Mesothelial cell of epicardium (in vitro differentiated cells): ENCODE data around the gene GRIK5. TPM values are rescaled to one million over a fixed set of nuclear protein-coding genes. Genes with fewer than 3 reads are reported as not detected.

Source experiments
- DNase-seq, 2 experiments: peaks; one replicate each; pipeline ENCODE4 v3.0.0; 2021; ENCODE audit warnings: low spot score in 2 of 2; ENCODE audit not compliant: unreplicated experiment in 2 of 2
- H3K27ac Mint-ChIP-seq: 2 replicates; pipeline ENCODE4 v1.8.0; 2021; ENCODE audit warnings: mixed read lengths
- H3K27me3 Mint-ChIP-seq: 2 replicates; pipeline ENCODE4 v1.8.0; 2021; ENCODE audit warnings: low read depth, mixed read lengths
- H3K36me3 Mint-ChIP-seq: 2 replicates; pipeline ENCODE4 v1.8.0; 2021; ENCODE audit warnings: mixed read lengths
- H3K4me1 Mint-ChIP-seq: 2 replicates; pipeline ENCODE4 v1.8.0; 2021; ENCODE audit warnings: mixed read lengths
- H3K4me3 Mint-ChIP-seq: 2 replicates; pipeline ENCODE4 v1.8.0; 2021; ENCODE audit warnings: mild to moderate bottlenecking, moderate library complexity, mixed read lengths
- H3K9me3 Mint-ChIP-seq: 2 replicates; pipeline ENCODE4 v1.8.0; 2021; ENCODE audit warnings: mixed read lengths
- total RNA-seq: library from RNA; stranded (reverse); gene quantifications from 3 replicates; pipeline ENCODE4 v1.2.1, GENCODE V29; 2021
- TF ChIP-seq, protein P1 (sequence below): fragments of 200-600 bp; sonication (generic); IDR thresholded peaks from one replicate; pipeline ENCODE4 v1.5.0; 2021; ENCODE audit warnings: antibody characterized with exemption; ENCODE audit not compliant: unreplicated experiment

The GRIK5 gene
- total RNA-seq, 1 donor from 2014 or later = 38.3 TPM

DNA sequence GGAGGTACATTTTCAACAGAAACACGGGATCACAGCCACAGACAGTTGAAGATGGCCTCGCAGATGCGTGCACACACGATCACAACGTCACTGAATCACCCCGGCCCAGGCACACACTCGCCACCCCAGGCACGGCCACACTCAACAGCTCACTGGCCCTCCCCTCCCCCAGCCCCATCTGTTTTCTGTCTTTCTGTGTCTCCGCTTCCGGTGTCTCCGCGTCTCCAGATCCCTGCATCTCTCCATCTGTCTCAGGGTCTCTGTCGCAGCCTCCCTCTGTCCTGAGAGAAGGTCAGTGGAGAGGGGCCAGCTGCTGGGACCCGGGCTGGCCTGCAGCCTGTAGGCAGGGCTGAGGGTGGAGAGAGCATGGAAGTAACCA is 72.2 kb downstream of the GRIK5 start:
- H3K9me3 Mint-ChIP-seq = no peaks in the 10 kb centered on the region
- TF ChIP-seq, protein P1, sequence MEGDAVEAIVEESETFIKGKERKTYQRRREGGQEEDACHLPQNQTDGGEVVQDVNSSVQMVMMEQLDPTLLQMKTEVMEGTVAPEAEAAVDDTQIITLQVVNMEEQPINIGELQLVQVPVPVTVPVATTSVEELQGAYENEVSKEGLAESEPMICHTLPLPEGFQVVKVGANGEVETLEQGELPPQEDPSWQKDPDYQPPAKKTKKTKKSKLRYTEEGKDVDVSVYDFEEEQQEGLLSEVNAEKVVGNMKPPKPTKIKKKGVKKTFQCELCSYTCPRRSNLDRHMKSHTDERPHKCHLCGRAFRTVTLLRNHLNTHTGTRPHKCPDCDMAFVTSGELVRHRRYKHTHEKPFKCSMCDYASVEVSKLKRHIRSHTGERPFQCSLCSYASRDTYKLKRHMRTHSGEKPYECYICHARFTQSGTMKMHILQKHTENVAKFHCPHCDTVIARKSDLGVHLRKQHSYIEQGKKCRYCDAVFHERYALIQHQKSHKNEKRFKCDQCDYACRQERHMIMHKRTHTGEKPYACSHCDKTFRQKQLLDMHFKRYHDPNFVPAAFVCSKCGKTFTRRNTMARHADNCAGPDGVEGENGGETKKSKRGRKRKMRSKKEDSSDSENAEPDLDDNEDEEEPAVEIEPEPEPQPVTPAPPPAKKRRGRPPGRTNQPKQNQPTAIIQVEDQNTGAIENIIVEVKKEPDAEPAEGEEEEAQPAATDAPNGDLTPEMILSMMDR = no peak
- H3K4me3 Mint-ChIP-seq = no peak overlapping the region
- no peak for DNase-seq
- H3K4me1 Mint-ChIP-seq = peaks cover 9% of the 10 kb centered on the region
- peaks cover 86% of the 10 kb centered on the region for H3K27me3 Mint-ChIP-seq
- peaks cover 19% of the 10 kb centered on the region for H3K36me3 Mint-ChIP-seq
- no peak overlapping the region for H3K27ac Mint-ChIP-seq

DNA sequence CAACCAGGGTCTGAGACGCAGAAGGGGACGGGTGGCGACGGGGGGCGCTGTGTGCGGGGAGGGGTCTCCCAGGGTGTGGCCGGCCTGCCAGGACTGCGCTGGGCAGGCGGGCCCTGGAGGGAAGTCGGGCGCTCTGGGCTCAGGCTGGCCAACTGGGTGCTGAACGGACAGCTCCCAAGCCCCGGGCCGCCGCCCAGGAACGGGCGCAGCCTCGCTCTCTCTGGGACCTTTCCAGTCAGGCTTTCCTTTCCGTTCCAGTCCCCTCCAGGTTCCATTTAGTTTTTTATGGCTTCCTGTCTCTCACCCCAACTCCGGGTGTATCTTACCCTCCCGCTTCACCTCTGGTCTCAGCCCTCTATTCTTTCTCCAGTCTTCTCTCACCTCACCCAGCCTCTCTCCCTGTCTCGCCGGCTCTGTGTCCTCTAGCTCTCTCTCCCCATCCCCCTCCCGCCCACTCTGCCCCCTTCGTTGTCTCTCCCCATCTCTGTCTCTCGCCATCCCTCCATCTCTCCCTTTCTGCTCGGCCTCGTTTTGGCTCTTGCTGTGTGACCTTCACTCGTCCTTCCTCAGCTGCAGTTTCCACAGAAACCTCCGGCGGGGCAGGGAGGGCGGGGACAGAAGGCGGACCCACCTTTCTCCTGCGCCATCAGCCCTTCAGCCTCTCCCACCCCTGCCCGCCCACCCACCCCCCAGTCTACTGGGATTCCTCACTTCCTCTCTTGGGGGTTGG is 72.7 kb downstream of the GRIK5 start:
- H3K4me3 Mint-ChIP-seq = no peak overlapping the region
- peaks cover 9% of the 10 kb centered on the region for H3K4me1 Mint-ChIP-seq
- TF ChIP-seq, protein P1 = no peak
- peak; percentile 58 to 72 for DNase-seq
- peaks cover 18% of the 10 kb centered on the region for H3K36me3 Mint-ChIP-seq
- H3K9me3 Mint-ChIP-seq = no peaks in the 10 kb centered on the region
- H3K27ac Mint-ChIP-seq = no peak overlapping the region
- peaks cover 87% of the 10 kb centered on the region for H3K27me3 Mint-ChIP-seq

DNA sequence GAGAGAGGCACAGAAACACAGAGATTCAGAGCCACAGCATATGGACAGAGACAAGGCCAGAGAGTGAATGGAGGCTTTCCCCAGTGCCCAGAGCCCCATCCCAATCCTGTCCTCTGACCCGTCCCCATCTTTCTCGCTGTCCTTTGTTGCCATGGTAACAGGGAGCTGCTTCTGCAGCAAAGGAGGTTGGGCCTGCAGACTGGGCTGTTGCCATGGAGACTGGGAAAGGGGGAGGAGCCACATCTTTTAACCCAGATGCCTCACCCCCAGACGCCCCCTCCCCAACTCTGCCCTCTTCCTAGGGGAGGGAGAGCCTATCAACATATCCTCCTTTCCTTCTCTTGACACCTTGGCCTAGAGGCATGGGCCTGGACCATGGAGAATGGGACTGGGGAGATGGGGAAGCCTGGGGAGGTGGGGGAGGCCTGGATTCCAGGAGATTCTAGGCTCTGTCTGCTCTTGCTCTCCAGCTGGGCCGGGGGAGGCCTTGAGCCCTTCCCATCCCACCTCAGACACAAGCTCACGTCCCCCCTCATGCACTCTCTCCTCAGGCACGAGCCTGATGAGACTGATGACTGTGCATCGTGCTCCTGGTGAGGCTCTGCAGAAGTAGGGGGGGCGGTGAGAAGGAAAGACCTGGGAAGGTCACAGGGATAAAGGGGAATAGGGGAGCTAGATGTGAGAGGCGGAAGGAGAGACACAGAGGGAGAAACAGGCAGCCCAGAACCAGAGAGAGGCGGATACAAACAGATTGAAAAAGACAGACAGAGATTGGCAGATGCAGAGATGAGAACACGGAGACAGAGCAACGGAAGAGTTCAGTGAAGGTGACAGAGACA is 73.8 kb downstream of the GRIK5 start:
- Mint-ChIP-seq H3K4me3 (no peak overlapping the region), H3K9me3 (no peaks in the 10 kb centered on the region), H3K36me3 (peaks cover 10% of the 10 kb centered on the region), H3K27me3 (peaks cover 81% of the 10 kb centered on the region), H3K27ac (no peak overlapping the region), H3K4me1 (peaks cover 9% of the 10 kb centered on the region)
- no peak for DNase-seq
- TF ChIP-seq, protein P1 = no peak

DNA sequence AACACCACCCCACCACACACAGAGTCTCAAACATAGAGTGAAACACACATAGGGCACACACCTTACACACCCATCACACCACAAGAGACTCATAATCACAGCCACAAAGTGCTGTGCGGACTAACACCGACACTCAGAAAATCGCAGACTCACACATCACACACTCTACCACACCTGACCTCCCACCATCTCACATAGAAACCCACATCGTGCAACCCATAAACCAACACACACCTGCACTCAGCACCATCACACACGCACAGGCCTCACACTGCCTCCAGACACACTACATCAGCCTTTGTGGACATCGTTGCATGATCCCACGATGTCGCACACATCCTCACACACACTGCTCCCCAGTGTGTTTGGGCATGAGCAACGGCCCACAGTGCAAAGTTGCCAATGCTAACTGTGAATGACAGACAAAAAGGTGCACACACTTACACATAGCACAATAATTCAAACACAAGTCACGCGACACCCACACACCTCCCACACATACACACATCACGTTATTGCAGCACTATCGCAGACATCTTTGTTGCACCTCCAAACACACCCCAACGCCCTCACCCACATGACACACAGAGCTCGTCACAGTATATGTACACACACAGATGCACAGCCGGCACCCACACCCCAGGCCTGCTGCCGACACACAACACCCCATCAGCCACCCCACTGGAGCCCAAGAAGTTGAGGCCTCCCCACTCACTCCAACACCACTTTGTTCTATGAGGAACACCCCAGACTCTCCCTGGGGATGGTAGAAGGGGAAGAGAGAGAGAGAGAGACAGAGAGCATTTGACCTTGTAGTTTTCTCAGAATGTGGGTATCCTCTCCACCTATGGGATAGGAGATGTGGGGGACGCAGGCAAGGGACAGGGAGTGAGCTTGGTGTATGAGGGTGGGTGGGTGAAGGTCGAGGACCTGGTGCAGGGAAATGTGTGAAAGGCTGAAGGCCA is 74.7 kb downstream of the GRIK5 start:
- H3K4me3 Mint-ChIP-seq = peak overlapping the region; percentile 37
- peaks cover 10% of the 10 kb centered on the region for H3K36me3 Mint-ChIP-seq
- no peaks in the 10 kb centered on the region for H3K9me3 Mint-ChIP-seq
- peaks cover 9% of the 10 kb centered on the region for H3K4me1 Mint-ChIP-seq
- no peak for DNase-seq
- H3K27me3 Mint-ChIP-seq = peaks cover 73% of the 10 kb centered on the region
- no peak overlapping the region for H3K27ac Mint-ChIP-seq
- TF ChIP-seq, protein P1 = no peak

DNA sequence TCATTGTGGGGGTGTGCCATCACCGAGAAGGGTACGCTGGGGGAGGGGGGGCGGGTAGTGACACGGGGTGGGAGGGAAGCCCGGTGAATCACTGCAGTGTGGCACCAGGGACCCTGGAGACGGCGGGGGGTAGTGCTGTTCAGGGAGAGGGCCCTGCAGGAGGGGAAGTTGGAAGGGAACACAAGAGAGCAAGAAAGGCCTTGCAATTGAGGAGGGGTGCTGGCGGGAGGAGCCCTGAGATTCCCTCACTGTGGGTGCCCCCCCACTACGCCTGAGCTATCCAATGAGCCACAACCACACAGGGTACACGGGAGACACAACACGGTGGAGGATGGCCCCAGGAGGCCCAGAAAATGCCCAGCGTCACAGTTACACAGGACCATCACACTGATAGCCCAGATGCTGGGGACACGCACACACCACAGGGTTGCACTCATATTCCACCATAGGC is 75.5 kb downstream of the GRIK5 start:
- H3K4me1 Mint-ChIP-seq = peaks cover 9% of the 10 kb centered on the region
- TF ChIP-seq, protein P1 = no peak
- peaks cover 65% of the 10 kb centered on the region for H3K27me3 Mint-ChIP-seq
- no peak overlapping the region for H3K4me3 Mint-ChIP-seq
- DNase-seq = no peak
- H3K36me3 Mint-ChIP-seq = peaks cover 3% of the 10 kb centered on the region
- no peak overlapping the region for H3K27ac Mint-ChIP-seq
- H3K9me3 Mint-ChIP-seq = no peaks in the 10 kb centered on the region
